Kidney (tissue), 14 donors: ENCODE data around the gene PAX4. TPM values are rescaled to one million over a fixed set of nuclear protein-coding genes. Genes with fewer than 3 reads are reported as not detected.

Experiments
- DNase-seq, 5 donors: peaks; one replicate each; pipeline ENCODE4 v3.0.0-alpha.2; 2013 to 2020
- FAIRE-seq: peaks from 2 replicates; lab custom pipeline; 2012; peaks lifted over from hg19 to GRCh38; lab: Jason Lieb, UNC
- H3K27ac ChIP-seq, 2 donors: one replicate each; pipeline ENCODE4 v1.7.0; 2013; ENCODE audit warnings: low read depth in 2 of 2, low read length in 2 of 2, inconsistent platforms in 1 of 2
- H3K27me3 ChIP-seq: one replicate; pipeline ENCODE4 v1.7.1; 2013; ENCODE audit warnings: low read length, inconsistent platforms; ENCODE audit not compliant: control insufficient read depth, insufficient read depth
- H3K36me3 ChIP-seq, 3 donors: one replicate each; pipeline versions ENCODE4 v1.7.0 to v1.7.1; 2013; ENCODE audit warnings: low read length in 3 of 3, control low read depth in 1 of 3, inconsistent platforms in 1 of 3; ENCODE audit not compliant: insufficient read depth in 3 of 3, control insufficient read depth in 2 of 3
- H3K4me1 ChIP-seq, 3 donors: one replicate each; pipeline versions ENCODE4 v1.7.0 to v1.7.1; 2013; ENCODE audit warnings: low read length in 3 of 3, inconsistent platforms in 1 of 3, low read depth in 1 of 3; ENCODE audit not compliant: control insufficient read depth in 2 of 3, insufficient read depth in 2 of 3
- H3K4me3 ChIP-seq, 3 donors: one replicate each; pipeline versions ENCODE4 v1.7.0 to v1.8.1; 2013; ENCODE audit warnings: low read length in 3 of 3, control low read depth in 1 of 3, inconsistent platforms in 1 of 3
- H3K9ac ChIP-seq, 3 donors: one replicate each; pipeline versions ENCODE4 v1.7.0 to v1.7.1; 2013; ENCODE audit warnings: low read length in 3 of 3, control low read depth in 1 of 3, inconsistent platforms in 1 of 3
- H3K9me3 ChIP-seq, 3 donors: one replicate each; pipeline versions ENCODE4 v1.7.0 to v1.7.1; 2013; ENCODE audit warnings: low read length in 3 of 3, control low read depth in 1 of 3, inconsistent platforms in 1 of 3; ENCODE audit not compliant: control insufficient read depth in 2 of 3, insufficient read depth in 1 of 3
- intact Hi-C: fragments of 100-400 bp; cut with DNase I; formaldehyde crosslinking; loops from one replicate; pipeline ENCODE4 v1.11.1; 2022
- polyA plus RNA-seq: library from polyadenylated mRNA; stranded (reverse); fragments of 350-450 nt; fragmentation: Illumina TruSeq; extraction: RNeasy Lipid Tissue Mini Kit (QIAGEN cat#74804); gene quantifications from one replicate; pipeline ENCODE4 v1.2.3, GENCODE V29; 2014; ENCODE audit warnings: low read depth, low replicate concordance; ENCODE audit not compliant: insufficient read depth
- total RNA-seq: library from RNA; stranded (reverse); fragmentation: NEBNext Ultra II Directional; extraction: Animal tissue kit (Norgen Biotek cat#: 25700); gene quantifications from one replicate; pipeline ENCODE4 v1.2.1, GENCODE V29; 2021
- TF ChIP-seq, protein P1 (sequence below): IDR thresholded peaks from 3 replicates; pipeline ENCODE4 v1.5.1; 2012; ENCODE audit warnings: mild to moderate bottlenecking, moderate library complexity, borderline replicate concordance; ENCODE audit not compliant: insufficient read depth; ENCODE audit errors: extremely low read depth
- donor health status: control.
- donor health status: control.
- donor health status: control.
- donor health status: control.
- donor health status: control.
- donor health status: DM: yes; HTN: yes; CAD: no.
- donor health status: Normal renal cell carcinoma (clear cell type).

Gene PAX4
- total and polyA plus RNA-seq, 2 donors from 2014 or later, result not detected

DNA sequence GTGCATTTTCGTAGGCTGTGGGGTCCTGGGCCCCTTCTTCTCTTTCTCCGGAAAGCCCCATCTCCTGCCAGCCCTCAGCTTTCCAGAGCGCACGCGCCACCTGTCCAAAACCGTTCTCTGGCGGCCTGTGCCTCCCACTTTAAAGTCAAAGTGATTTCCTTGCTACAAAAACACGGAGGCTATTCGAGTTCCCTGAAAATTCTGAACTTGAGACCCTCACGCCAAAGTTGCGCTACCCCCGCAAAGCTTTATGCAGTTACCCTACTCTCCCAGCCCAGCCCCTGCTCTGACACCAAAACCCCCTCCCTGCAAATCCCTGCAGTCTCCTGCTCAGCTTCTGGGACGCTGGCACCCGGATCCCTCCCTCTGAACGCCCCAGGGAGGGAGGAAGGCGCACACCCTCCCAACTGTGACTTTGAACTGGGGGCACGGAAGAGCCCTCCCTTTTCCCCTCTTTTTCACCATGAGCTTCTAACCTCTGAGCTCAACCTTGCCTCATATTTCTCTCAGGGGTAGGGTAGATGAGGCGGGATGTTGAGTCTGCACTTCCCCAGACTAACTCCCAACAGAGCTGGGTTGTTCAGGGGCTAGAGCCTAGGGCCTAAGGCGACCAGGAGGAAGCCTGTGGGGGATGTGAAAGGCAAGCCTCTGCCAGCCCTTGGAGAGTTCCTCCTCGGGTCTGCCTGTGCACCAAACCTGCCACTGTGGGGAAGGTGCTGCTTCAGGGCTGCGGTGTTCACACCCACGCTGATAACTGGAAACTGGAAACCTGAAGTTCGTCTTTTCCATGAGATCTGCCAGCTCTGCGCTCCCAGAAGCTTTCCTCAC lies 2.7 kb upstream of the PAX4 start:
- DNase-seq, result peak in 3 of 5 donors; percentile 6 to 32 (median 13)
- Histone ChIP-seq H3K27ac (no peak overlapping the region), H3K4me1 (no peaks in the 10 kb centered on the region), H3K36me3 (no peaks in the 10 kb centered on the region), H3K9ac (no peak overlapping the region), H3K27me3 (no peaks in the 10 kb centered on the region), H3K4me3 (no peak overlapping the region), H3K9me3 (no peaks in the 10 kb centered on the region)
- no peak for FAIRE-seq
- intact Hi-C loops, result no loop called here
- TF ChIP-seq, protein P1, sequence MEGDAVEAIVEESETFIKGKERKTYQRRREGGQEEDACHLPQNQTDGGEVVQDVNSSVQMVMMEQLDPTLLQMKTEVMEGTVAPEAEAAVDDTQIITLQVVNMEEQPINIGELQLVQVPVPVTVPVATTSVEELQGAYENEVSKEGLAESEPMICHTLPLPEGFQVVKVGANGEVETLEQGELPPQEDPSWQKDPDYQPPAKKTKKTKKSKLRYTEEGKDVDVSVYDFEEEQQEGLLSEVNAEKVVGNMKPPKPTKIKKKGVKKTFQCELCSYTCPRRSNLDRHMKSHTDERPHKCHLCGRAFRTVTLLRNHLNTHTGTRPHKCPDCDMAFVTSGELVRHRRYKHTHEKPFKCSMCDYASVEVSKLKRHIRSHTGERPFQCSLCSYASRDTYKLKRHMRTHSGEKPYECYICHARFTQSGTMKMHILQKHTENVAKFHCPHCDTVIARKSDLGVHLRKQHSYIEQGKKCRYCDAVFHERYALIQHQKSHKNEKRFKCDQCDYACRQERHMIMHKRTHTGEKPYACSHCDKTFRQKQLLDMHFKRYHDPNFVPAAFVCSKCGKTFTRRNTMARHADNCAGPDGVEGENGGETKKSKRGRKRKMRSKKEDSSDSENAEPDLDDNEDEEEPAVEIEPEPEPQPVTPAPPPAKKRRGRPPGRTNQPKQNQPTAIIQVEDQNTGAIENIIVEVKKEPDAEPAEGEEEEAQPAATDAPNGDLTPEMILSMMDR, result no peak

- H3K27ac ChIP-seq, result no peak overlapping the region
- H3K9me3 ChIP-seq, result no peaks in the 10 kb centered on the region
- H3K4me3 ChIP-seq, result no peak overlapping the region
- TF ChIP-seq, protein P1, result no peak
- DNase-seq (peak in 2 of 5 donors; percentile 8 to 15), FAIRE-seq (no peak)
- no peaks in the 10 kb centered on the region for H3K36me3 ChIP-seq
- H3K27me3 ChIP-seq, result no peaks in the 10 kb centered on the region
- intact Hi-C loops, result no loop called here
- no peak overlapping the region for H3K9ac ChIP-seq
- H3K4me1 ChIP-seq, result no peaks in the 10 kb centered on the region
Observed at GRCh38 chr7:127619681-127620405, 1.9 kb upstream of the PAX4 start.

GRCh38 chr7:127618775-127619174 lies 833 bp upstream of the PAX4 start:
- Histone ChIP-seq H3K27me3 (no peaks in the 10 kb centered on the region), H3K9ac (no peak overlapping the region), H3K4me1 (no peaks in the 10 kb centered on the region), H3K4me3 (no peak overlapping the region), H3K27ac (no peak overlapping the region), H3K36me3 (no peaks in the 10 kb centered on the region), H3K9me3 (no peaks in the 10 kb centered on the region)
- intact Hi-C loops, result no loop called here
- no peak for DNase-seq
- TF ChIP-seq, protein P1, result no peak
- no peak for FAIRE-seq
